NCI-H1694 (cell line): ENCODE data around the gene SLC6A11.
A peak's percentile ranks its signal among the peaks of the same experiment; 100 is the strongest.

Experiments
- DNase-seq: peaks from one replicate; lab custom pipeline; 2025; lab: John Stamatoyannopoulos, UW

SLC6A11 gene

DNA sequence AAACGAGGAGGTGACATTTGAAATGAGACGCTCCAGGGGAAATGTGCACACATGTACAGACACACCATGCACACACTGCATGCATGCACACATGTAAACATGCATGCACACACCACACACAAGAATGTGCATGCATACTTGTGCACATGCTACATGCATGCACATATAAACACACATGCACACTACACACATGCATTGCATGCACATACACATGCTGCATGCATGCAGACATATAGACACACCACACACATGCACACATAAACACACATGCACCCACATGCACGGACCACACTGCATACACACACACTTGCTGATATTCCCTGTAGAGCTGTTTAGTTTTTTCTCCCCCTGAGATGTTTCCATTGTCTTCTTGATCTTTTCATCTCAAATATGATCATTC, 138.7 kb downstream of the SLC6A11 start:
- DNase-seq, result no peak

DNA sequence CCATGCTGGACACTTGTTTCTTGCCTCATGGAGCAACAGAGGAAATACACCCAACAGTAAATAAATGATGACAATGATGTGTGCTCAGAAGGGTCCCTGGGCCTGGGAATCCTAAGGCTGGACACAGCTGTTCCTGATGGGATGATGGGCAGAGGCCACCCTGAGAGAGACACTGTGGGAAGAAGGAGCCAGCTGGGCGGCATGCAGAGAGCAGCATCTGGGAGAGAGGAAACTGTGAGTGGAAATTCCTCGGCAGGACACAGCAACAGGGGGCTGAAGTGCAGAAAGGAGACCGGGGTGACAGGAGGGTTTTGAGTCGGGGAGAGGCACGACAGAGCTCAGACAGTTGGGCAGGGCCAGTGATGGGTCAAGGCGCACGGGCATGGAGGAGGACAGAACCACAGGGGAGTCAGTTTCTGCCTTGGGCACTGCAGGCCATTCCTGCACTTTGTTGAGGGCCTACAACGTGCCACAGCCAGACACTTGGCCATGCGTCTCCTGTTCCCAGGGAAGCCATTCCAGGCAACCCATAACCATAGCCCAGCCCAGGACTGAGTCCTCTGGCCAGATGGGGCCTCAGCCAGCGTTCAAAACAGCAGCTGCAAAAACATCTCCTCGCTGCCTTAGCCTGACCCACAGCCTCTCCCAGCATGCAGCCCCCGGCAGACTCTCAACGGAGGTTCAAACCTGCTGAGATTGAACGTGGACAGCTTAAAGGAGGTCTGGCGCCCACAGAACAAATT, 139.9 kb downstream of the SLC6A11 start:
- no peak for DNase-seq

DNA sequence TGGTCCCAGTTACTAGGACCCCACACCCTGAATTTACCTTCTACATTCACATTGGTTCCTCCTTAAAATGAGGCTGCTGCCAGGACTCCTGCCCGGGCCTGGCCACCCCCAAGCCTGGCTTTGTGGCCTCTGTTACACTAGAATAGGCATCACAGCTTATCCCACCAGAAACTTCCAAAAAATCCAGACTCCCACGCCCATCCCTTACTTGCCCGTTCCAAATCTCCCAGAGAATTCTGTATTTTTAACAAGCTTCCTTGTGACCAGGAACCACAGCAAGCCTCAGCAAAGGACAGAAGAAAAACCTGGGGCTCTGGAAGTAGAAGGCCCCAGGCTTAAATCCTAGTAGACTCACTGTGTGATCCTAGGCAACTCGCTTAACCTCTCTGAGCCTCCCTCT, 140.5 kb downstream of the SLC6A11 start:
- DNase-seq, result no peak

DNA sequence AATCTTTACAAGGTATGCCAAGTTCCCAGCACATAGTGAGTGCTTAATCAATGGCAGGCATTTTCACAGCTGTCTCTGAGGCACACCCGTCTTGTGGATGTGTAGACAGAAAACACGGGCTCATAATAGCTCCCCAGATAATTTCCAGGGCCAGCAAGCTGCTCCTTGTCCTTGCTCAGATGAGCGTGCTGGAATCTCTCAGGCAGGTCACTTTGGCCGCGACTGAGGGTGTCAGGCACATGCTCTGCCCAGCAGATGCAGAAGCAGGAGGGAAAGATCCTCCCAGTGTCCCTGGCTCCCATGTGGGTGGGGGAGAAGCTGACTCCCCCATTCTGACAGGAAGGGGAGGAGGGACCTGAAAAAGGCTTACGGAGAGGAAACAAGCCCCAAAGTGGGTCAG, 141.0 kb downstream of the SLC6A11 start:
- no peak for DNase-seq

DNA sequence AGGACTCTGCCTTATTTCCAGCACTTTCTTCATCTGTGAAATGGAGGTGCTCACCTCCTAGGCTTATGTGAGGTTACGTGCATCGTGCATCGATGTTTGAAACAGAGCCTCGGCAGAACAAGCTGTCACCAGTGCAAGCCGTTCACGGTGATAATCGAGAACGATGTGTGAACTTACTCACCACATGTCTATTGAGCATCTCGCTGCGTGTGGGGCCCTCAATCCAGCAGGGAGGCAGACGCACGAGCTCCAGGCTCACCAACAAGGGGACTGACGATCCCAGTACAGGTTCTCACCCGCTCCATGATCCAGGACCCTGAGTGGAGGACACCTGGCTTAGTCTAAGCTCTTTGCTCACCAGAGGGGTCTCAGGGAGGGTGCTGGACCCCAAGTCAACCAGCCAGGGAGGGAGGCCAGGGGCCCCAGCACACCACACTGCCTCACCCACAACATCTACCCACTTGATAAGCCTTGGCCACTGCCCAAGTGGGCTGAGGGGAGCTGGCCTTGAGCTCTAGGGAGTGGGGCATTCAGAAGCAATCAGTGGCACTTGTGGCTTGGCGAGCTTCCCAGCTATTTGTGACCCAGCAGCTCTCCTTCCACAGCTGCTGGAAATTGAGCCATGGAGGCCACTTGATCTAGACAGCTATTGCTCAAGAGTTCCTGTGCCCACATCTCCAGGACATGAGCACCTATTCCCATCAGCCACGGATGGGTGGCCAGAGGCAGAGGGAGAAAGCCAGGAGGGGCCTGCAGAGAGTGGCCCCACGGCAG, 142.1 kb downstream of the SLC6A11 start:
- DNase-seq, result no peak

DNA sequence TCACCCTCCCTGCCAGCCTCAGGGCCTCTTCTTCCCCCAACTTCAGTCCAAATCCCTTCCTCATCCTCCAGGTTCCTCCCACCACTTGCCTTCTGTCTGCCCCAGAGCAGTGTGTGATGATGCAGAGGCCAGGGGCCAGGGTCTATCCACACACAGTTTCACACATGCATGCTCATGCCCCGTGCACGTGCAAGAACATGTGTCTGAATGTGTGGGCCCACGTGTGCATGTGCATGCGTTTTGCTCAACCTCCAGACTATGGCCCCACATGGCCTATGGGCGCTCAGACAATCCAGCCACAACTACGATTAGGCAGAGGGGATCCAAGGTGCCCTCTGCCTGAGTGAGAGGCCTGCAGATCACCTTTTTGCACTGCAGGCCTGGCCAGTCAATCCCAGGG, 144.2 kb downstream of the SLC6A11 start:
- DNase-seq, result no peak

DNA sequence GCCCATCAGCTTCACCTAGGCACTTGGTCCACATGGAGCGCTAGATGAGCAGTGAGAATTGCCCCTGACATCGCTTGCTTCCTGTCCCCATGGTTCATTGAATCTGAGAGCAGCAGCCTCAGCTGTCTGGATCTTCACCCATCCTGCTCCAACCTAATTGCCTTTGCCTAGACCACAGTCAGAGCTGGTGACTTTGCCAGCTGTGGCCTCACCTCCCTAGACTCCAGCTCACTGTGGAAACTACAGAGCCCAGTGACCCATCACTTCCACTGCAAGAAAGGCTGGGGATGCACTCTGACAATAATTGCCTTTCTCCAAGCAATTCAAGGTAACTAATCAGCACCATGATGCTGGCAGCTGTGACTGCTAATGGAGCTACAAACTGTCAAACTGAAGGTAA, 145.9 kb downstream of the SLC6A11 start:
- peak; percentile 8 for DNase-seq

DNA sequence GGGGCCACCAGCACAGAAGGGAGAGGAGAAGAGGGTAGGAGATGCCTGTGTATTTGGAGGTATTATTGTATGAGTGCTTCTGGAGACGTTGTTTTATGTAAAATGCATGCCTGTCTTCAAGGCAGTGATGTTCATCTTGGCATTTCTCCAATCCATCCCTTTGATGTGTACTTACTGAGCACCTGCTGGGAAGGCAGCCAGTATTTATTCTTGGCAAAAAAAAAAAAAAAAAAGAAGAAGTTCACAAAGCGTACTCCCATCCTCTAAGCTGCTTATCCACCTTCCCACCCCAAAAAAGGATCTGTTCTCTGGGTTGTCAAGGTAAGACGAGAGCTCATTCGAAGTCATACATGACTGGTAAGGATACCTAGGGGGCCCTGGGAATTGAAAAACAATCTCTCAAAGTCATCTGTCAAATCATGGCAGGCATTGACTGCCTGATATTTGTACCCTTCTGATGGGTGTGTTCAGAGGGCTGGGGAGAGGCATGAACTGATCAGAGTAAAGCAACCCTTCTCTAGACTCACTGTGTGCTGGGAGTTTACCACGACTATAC, 146.5 kb downstream of the SLC6A11 start:
- no peak for DNase-seq

DNA sequence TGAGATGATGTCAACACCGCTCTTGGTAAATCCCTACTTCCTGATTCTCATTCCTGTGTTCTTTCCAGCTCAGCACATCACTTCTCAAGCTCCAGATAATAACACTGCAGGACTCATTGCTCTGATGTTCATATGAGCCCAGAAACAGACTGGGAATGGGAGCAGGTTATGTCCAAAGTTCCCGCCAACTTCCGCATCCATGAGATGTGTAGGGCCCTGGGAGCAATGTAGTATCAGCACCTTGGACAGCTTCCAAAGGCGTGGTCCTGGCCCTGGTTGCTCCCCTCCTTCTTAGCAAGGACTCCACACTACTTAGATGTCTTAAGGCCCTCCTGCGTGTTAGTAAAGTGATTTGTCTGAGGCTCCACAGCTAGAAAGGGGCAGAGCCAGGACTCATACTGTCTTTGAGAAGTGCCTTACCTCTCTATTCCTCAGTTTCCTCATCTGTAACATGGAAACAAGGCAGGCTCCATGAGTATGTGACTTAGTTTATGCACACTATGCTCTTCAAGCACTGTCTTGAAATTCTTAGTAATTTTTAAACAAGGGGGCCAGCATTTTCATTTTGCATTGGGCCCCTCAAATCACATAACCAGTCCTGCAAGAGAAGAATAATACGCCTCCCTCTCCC, 148.6 kb downstream of the SLC6A11 start:
- no peak for DNase-seq

DNA sequence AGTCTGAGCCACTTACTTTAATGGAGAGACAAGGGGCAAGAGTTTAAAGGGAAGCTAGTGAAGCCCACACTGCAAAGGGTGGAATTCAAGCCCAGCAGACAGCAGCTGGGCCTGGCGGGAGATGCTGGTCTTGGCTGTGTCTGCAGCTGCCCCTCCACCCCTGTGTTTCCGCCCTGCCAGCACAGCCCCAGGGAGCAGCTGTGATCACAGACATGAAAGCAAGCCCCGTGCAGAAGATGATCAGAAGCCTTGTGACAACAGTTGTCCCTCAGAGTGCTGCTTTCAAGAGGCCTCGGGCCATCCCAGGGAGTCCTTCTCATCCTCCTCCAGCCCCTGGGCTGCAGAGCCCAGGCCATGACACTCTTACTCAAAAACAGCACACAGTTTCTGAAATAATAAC, 152.4 kb downstream of the SLC6A11 start:
- no peak for DNase-seq

DNA sequence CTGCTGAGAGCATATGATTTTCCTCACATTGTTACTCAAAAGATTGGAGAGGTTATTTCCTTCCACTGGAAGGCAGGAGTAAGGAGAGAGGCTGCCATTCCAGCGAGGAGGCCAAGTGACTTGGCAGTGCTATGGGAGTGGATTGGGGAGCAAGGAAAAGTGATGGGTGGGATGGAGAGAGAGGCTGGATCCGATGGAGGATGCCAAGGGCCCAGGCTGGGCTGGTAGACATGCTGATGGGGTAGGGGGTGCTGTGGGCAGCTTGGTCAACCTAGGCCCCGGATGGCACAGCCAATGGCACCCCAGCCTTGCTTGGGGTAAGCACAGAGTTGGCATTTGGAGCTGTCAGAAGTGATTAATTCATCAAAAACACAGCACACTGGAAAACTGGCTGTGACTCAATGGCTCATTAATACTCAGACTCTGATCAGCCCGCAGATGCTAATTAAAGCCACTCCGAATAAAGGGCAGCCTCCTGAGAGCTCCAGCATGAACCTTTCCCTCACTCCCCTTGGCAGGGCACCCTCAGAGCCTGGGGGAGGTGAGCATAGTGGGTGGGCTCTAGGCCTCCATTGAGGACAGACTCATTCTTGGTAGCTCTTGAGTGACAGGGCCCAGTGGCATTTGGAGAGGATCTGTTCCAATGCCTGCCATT, 154.4 kb downstream of the SLC6A11 start:
- no peak for DNase-seq

DNA sequence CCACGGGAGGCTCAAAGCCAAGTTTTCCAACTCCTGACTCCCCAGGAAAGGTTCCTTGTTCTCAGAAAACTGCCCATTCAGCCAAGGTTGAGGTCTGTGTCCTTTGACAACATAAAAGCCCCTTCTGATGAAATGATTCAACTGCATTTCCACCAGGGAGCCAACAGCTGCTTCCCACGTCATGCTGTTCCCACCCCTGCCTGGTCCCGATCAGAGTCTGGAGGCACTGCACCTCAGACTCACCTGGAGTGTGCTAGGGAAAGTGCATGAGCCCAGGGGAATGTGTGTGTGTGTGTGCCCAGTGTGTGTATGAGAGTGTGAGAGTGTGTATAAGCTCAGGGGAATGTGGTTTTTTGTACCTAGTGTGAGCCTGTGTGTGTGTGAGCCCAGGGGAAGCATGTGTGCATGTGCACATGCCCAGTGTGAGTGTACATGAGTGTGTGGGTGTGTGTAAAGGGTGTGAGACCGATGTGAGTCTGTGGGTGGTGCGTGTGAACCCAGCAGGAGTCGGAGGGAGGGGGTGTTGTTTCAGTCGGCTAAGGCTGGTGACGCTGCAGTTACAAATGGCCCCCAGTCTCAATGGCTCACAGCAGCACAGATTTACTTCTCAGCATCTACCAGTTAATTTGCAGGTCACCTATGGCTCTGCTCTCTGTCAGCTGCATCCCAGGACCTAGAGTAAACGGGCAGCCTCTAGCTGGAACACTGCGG, 156.2 kb downstream of the SLC6A11 start:
- no peak for DNase-seq

DNA sequence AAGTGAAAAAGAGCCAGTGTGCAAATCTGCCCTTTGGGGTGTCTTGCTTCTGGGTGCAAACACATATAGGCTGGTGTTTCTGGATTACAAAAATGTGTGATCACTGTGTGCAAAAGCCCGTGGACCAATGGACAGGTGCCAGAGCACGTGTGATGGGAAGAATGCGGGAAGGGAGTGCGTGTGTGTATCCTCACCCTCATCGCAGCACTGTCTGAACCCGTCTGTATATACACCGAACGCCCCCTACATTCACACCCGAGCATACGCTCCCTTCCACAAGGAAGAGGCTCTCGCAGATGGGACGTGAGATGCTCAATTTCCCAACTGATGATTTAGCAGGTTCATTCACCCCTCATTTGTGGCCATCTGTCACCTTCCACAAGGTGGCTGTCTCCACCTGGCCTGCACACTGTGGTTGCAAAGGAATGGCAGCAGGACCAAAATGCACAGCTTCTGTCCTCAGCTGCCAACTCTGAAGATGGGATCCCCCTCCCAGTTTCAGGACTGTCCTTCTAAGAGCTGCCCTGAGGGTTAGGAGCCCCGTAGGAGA, 157.1 kb downstream of the SLC6A11 start:
- peak; percentile 10 for DNase-seq

DNA sequence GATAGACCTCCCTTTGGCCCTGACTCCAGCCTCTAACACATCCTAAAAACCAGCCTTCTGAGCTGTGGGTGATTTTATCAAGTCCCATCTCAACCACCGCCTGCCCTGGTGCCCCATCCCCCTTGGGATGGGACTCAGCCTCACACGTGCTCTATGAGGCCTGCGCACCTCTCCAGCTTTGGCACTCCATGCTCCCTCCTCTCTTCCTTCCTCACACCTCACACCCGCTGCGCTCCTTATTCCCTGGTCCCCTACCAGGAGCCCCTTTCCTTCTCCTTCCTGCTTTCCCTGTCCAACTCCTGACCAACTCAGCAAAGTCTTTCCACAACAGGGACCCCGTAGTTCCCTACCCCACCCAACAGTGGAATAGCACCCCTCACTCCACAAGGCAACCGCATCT, 158.1 kb downstream of the SLC6A11 start:
- DNase-seq, result no peak

DNA sequence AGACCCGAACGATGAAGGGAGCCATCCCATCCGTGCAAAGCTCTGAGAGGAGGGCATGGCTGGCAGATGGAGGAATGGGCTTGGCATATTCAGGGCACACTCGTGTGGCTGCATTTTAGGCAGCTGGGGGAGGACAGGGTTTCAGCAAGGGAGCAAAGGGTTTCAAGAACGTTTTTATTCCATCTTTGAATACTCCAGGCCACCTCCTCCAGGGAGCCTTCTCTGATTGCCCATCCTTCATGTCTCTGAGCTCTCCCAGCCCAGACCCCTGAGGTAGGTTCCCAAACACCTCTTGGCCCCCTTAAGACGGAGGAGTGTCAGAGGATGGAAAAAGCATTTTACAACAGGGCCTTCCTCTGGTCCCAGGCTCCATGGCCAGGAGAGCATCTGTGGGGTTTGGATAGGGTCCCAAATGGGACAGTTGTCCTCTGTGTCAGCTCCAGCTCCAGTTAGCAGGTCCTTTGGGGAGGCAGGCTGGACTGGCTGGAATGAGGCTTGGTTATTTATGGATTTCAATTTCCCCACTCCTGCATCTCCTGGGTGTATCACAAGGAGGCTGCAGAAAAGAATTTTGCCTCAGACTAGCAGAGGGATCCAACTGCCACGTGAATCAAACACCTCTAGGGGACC, 158.8 kb downstream of the SLC6A11 start:
- DNase-seq, result no peak

DNA sequence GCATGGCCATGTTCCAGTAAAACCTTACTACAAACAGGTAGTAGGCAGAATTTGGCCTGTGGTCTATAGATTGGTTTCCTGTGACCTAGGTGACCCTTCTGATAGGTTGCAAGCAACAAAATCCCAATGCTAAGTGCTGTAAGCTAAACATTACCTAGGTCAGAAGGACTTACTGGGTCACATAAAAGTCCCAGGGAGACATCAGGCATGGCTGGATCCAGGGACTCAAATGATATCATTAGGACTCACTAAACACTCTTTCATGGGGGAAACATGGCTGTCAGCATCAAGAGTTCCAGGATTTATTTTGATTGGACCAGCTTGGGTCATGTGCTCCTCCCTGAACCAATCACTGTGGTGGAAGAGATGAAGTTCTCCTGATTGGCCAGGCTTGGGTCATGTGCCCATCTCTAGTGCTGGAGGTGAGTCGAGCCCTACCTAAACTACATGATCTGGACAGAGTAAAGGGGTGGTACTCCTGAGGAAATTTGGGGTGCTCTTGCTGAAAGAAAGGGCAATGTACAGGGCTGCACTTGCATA, 159.7 kb downstream of the SLC6A11 start:
- no peak for DNase-seq

DNA sequence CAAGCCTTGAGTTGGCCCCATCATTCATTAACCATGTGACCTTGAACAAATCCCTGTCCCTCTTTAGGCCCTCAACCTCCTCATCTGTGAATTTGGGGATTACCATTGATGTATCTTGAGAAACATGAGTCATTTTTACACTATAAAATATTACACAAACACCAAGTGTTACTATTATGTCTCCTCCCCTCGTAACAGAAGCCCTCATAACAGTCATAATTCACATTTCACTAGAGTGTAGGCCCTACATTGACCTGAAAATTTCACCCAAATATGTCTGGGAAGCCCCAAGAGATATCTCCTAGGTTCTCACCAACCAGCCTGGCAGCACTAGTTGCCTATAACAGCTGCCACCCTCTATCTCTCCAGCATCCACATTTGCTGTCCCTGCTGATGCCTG, 160.7 kb downstream of the SLC6A11 start:
- DNase-seq, result no peak

DNA sequence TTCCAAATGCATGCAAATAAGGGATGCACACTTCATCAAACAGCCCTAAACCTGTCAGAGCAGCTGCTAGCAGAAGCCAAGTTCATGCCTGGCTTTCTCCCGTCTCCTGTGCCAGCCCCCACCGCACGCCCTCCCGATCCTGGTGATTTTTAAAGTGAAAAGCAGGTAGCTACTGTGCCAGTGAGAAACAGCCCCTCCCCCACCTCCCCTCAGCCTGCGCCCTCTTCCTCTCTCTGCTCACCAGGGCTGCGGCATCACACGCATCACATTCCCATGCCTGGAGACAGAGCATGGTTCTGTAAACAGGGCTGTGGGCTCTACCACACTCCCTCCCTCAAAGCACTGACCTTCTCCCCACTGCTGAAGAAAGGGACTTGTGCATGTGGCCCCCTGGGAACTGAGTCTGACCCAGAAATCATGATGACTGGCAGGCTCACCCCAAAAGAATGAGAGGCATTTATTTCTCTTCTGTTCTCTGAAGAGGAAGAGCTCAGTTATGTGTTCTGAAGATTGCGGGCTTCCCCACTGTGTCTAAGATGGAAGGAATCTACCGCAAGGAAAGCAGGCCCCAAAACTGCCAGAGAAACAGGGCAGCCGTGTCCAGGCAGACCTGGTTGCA, 162.0 kb downstream of the SLC6A11 start:
- no peak for DNase-seq

DNA sequence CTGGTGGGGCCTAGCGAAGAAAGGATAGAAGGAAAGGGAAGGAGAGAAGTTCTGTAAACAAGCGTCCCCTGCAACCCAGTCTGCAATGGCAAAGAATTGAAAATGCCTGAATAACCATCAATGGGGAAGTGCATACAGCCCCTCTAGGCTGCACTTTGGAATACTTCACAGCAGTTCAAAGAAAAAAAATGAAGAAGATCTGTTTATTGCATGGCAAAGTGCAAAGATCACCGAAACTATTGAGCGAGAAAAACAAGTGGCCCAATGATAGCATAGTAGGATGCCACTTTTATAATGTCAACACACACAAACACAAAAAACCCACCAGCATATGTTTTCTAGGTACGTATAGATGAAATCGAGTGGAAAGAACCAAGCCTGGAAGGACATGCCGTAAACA, 162.9 kb downstream of the SLC6A11 start:
- DNase-seq, result no peak

DNA sequence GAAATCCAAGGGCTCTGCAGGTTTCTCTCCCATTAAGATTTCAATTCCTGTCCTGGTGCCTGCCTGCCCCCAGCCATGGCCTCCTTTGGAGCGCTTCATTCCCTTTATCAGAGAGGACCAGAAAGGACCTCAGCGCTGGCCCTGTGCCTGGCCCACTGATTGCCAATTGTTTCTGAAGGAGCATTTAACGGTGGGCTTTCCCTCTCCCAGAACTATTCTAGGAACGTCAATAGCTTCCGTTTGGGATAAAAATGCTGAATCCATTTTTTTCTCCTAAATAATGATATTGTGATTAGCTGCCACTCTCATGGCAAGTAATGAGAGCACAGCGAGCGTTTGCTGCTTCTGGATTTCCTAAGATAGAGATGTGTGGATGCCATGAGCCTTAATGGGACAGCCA, 164.3 kb downstream of the SLC6A11 start:
- DNase-seq, result no peak
